ENCODE results near the gene ZNF274. TPM values are rescaled to one million over a fixed set of nuclear protein-coding genes. Genes with fewer than 3 reads are reported as not detected.

Gene ZNF274
- total RNA-seq, 1 donor from 2014 or later: 42.7 TPM

- Mint-ChIP-seq H3K9me3 (ENCODE audit: unreplicated experiment) (peaks cover 43% of the 10 kb centered on the region), H3K4me1 (ENCODE audit: low read depth, unreplicated experiment) (no peaks in the 10 kb centered on the region), H3K27ac (ENCODE audit: unreplicated experiment) (no peak overlapping the region), H3K4me3 (ENCODE audit: unreplicated experiment) (no peak overlapping the region), H3K27me3 (ENCODE audit: unreplicated experiment) (peaks cover 17% of the 10 kb centered on the region), H3K36me3 (ENCODE audit: unreplicated experiment) (peaks cover 94% of the 10 kb centered on the region)
- TF ChIP-seq CTCF (IDR thresholded peaks at IDR 0.05; ENCODE audit: partially characterized antibody, unreplicated experiment): no peak
- DNase-seq: no peak
Observed at GRCh38 chr19:58209577-58209976, 26.7 kb downstream of the ZNF274 start.

- no peak overlapping the region for H3K4me3 Mint-ChIP-seq (ENCODE audit: unreplicated experiment)
- DNase-seq: no peak
- H3K27ac Mint-ChIP-seq (ENCODE audit: unreplicated experiment): no peak overlapping the region
Observed at GRCh38 chr19:58212336-58213074, 29.6 kb downstream of the ZNF274 start.

GRCh38 chr19:58213075-58213369 lies 30.2 kb downstream of the ZNF274 start:
- DNase-seq: no peak
- Mint-ChIP-seq H3K9me3 (ENCODE audit: unreplicated experiment) (peaks cover 23% of the 10 kb centered on the region), H3K27ac (ENCODE audit: unreplicated experiment) (no peak overlapping the region), H3K27me3 (ENCODE audit: unreplicated experiment) (peaks cover 9% of the 10 kb centered on the region), H3K36me3 (ENCODE audit: unreplicated experiment) (peaks cover 67% of the 10 kb centered on the region), H3K4me1 (ENCODE audit: low read depth, unreplicated experiment) (no peaks in the 10 kb centered on the region), H3K4me3 (ENCODE audit: unreplicated experiment) (no peak overlapping the region)
- no peak for TF ChIP-seq CTCF (IDR thresholded peaks at IDR 0.05; ENCODE audit: partially characterized antibody, unreplicated experiment)

More at GRCh38 chr19:58212336-58213074, 29.6 kb downstream of the ZNF274 start:
- Mint-ChIP-seq H3K9me3 (ENCODE audit: unreplicated experiment) (peaks cover 28% of the 10 kb centered on the region), H3K4me1 (ENCODE audit: low read depth, unreplicated experiment) (no peaks in the 10 kb centered on the region), H3K27me3 (ENCODE audit: unreplicated experiment) (peaks cover 12% of the 10 kb centered on the region), H3K36me3 (ENCODE audit: unreplicated experiment) (peaks cover 72% of the 10 kb centered on the region)
- TF ChIP-seq CTCF (IDR thresholded peaks at IDR 0.05; ENCODE audit: partially characterized antibody, unreplicated experiment): no peak

GRCh38 chr19:58217069-58217481 lies 34.2 kb downstream of the ZNF274 start:
- no peaks in the 10 kb centered on the region for H3K4me1 Mint-ChIP-seq (ENCODE audit: low read depth, unreplicated experiment)
- H3K9me3 Mint-ChIP-seq (ENCODE audit: unreplicated experiment): peaks cover 12% of the 10 kb centered on the region
- no peak overlapping the region for H3K4me3 Mint-ChIP-seq (ENCODE audit: unreplicated experiment)
- peaks cover 32% of the 10 kb centered on the region for H3K36me3 Mint-ChIP-seq (ENCODE audit: unreplicated experiment)
- H3K27ac Mint-ChIP-seq (ENCODE audit: unreplicated experiment): no peak overlapping the region
- TF ChIP-seq CTCF (IDR thresholded peaks at IDR 0.05; ENCODE audit: partially characterized antibody, unreplicated experiment): no peak
- DNase-seq: no peak
- no peaks in the 10 kb centered on the region for H3K27me3 Mint-ChIP-seq (ENCODE audit: unreplicated experiment)

- TF ChIP-seq CTCF (IDR thresholded peaks at IDR 0.05; ENCODE audit: partially characterized antibody, unreplicated experiment): no peak
- Mint-ChIP-seq H3K36me3 (ENCODE audit: unreplicated experiment) (peaks cover 28% of the 10 kb centered on the region), H3K27ac (ENCODE audit: unreplicated experiment) (no peak overlapping the region), H3K27me3 (ENCODE audit: unreplicated experiment) (no peaks in the 10 kb centered on the region), H3K9me3 (ENCODE audit: unreplicated experiment) (peaks cover 7% of the 10 kb centered on the region), H3K4me3 (ENCODE audit: unreplicated experiment) (no peak overlapping the region), H3K4me1 (ENCODE audit: low read depth, unreplicated experiment) (no peaks in the 10 kb centered on the region)
- no peak for DNase-seq
Observed at GRCh38 chr19:58217607-58218391, 34.9 kb downstream of the ZNF274 start.

Data from glutamatergic neuron (in vitro differentiated cells).